Neuronal stem cell (in vitro differentiated cells): ENCODE measurements around the gene ANGPTL4.
"Not testable (repeated sequence)": the region's sequence is repeated elsewhere in the genome, so short reads cannot be mapped to it uniquely, and the experiment has no call there.

Experiments
- DNase-seq: peaks from one replicate; pipeline ENCODE4 v3.0.0-alpha.2; 2013; ENCODE audit warnings: low spot score
- H2AFZ ChIP-seq: one replicate; pipeline ENCODE4 v1.6.1; 2013; ENCODE audit warnings: mild to moderate bottlenecking, low read length, inconsistent platforms
- H2AK5ac ChIP-seq: 2 replicates; pipeline ENCODE4 v1.6.1; 2013; ENCODE audit warnings: low read depth, mild to moderate bottlenecking, inconsistent platforms, low read length, moderate library complexity, mixed read lengths
- H2BK120ac ChIP-seq: 2 replicates; pipeline ENCODE4 v1.6.1; 2013; ENCODE audit warnings: low read depth, mild to moderate bottlenecking, inconsistent platforms, low read length, moderate library complexity, mixed read lengths
- H2BK12ac ChIP-seq: one replicate; pipeline ENCODE4 v1.6.1; 2013; ENCODE audit warnings: low read length, inconsistent platforms
- H2BK15ac ChIP-seq: 2 replicates; pipeline ENCODE4 v1.6.1; 2013; ENCODE audit warnings: mild to moderate bottlenecking, low read length, inconsistent platforms, mixed read lengths
- H2BK5ac ChIP-seq: one replicate; pipeline ENCODE4 v1.6.1; 2013; ENCODE audit warnings: inconsistent platforms, mild to moderate bottlenecking, low read length, moderate library complexity
- H3K14ac ChIP-seq: one replicate; pipeline ENCODE4 v1.6.1; 2013; ENCODE audit warnings: low read length, inconsistent platforms
- H3K18ac ChIP-seq: 2 replicates; pipeline ENCODE4 v1.6.1; 2013; ENCODE audit warnings: low read length, inconsistent platforms
- H3K23ac ChIP-seq: 2 replicates; pipeline ENCODE4 v1.6.1; 2013; ENCODE audit warnings: low read depth, mild to moderate bottlenecking, mixed read lengths, low read length, inconsistent platforms; ENCODE audit not compliant: poor library complexity
- H3K27ac ChIP-seq: replicated peaks from 3 replicates; pipeline ENCODE4 v1.5.1; 2013; ENCODE audit warnings: low read length, inconsistent platforms
- H3K27me3 ChIP-seq, 3 experiments: 2 replicates each; pipeline ENCODE4 v1.6.1; 2013; ENCODE audit warnings: low read length in 3 of 3, mild to moderate bottlenecking in 2 of 3, inconsistent platforms in 1 of 3, low read depth in 1 of 3, mixed read lengths in 1 of 3, moderate library complexity in 1 of 3; ENCODE audit not compliant: control insufficient read depth in 3 of 3, insufficient read depth in 3 of 3
- H3K36me3 ChIP-seq, 2 donors: replicated peaks in 1 of 2; 2 replicates each; pipeline ENCODE4 v1.6.1; 2013; ENCODE audit warnings: low read length in 2 of 2; ENCODE audit not compliant: control insufficient read depth in 2 of 2, insufficient read depth in 2 of 2
- H3K4ac ChIP-seq: 2 replicates; pipeline ENCODE4 v1.6.1; 2013; ENCODE audit warnings: inconsistent platforms, mild to moderate bottlenecking, low read length, moderate library complexity
- H3K4me1 ChIP-seq, 2 donors: 1 replicate in 1 of 2; 2 replicates in 1 of 2; pipeline ENCODE4 v1.6.1; 2013; ENCODE audit warnings: low read length in 2 of 2, low read depth in 1 of 2; ENCODE audit not compliant: control insufficient read depth in 2 of 2, insufficient read depth in 1 of 2
- H3K4me2 ChIP-seq: one replicate; pipeline ENCODE4 v1.6.1; 2013; ENCODE audit warnings: mild to moderate bottlenecking, low read length, inconsistent platforms; ENCODE audit not compliant: insufficient read depth, poor library complexity, severe bottlenecking
- H3K4me3 ChIP-seq, 2 donors: 2 replicates each; pipeline ENCODE4 v1.5.1; 2013; ENCODE audit warnings: low read length in 2 of 2, mild to moderate bottlenecking in 2 of 2, inconsistent platforms in 1 of 2, moderate library complexity in 1 of 2
- H3K79me1 ChIP-seq: one replicate; pipeline ENCODE4 v1.6.1; 2013; ENCODE audit warnings: low read depth, mild to moderate bottlenecking, inconsistent platforms, low read length, moderate library complexity
- H3K9ac ChIP-seq: one replicate; pipeline ENCODE4 v1.6.1; 2013; ENCODE audit warnings: mild to moderate bottlenecking, low read depth, low read length, inconsistent platforms; ENCODE audit not compliant: poor library complexity
- H3K9me3 ChIP-seq, 2 donors: replicated peaks in 1 of 2; 2 replicates each; pipeline versions ENCODE3 to v1.6.1; 2013; ENCODE audit warnings: low read length in 2 of 2, mild to moderate bottlenecking in 2 of 2, inconsistent platforms in 1 of 2, low read depth in 1 of 2, mixed read lengths in 1 of 2, moderate library complexity in 1 of 2; ENCODE audit not compliant: control insufficient read depth in 2 of 2, insufficient read depth in 1 of 2
- H4K8ac ChIP-seq: one replicate; pipeline ENCODE4 v1.6.1; 2013; ENCODE audit warnings: low read depth, mild to moderate bottlenecking, inconsistent platforms, low read length, moderate library complexity
- H4K91ac ChIP-seq: one replicate; pipeline ENCODE4 v1.6.1; 2013; ENCODE audit warnings: low read length, low read depth, mild to moderate bottlenecking, inconsistent platforms; ENCODE audit not compliant: poor library complexity
- WGBS, 2 donors: extraction: QIAGEN DNeasy Blood & Tissue Kit; methylation state at CpG; one replicate each; pipeline ENCODE4 v1.1.7; 2013; ENCODE audit warnings: missing lambda C conversion rate in 2 of 2, mixed read lengths in 1 of 2; ENCODE audit not compliant: insufficient read length in 2 of 2, insufficient replicate concordance in 1 of 2; ENCODE audit errors: extremely low coverage in 2 of 2; 5-methylcytosine and 5-hydroxymethylcytosine counted together

Gene ANGPTL4

DNA sequence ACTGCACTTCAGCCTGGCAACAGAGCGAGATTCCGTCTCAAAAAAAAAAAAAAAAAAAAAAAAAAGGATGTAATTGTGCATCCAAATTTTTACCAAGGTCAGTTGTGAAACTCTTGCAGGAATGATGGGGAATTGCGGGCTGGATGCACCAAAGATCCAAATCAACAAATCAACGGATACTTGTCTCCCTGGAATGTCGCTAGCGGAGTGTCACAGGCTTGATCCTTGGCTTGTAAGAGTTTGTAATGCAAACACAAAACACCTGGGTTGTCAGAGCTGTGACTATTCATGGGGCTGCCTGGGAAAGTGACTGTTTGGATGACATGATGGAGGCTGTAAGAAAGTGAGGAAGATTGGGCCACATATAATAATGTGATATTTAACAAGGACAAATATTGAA is 25.1 kb upstream of the ANGPTL4 start:
- no peak overlapping the region for H2AK5ac ChIP-seq
- no peaks in the 10 kb centered on the region for H3K36me3 ChIP-seq
- no peak overlapping the region for H3K4ac ChIP-seq
- WGBS, 2 donors = no CpG with 5 or more reads among the region's 6 CpGs
- H3K4me1 ChIP-seq = peaks cover 5 to 6% of the 10 kb centered on the region in 2 donors
- H2BK120ac ChIP-seq = no peak overlapping the region
- H4K8ac ChIP-seq = no peak overlapping the region
- H3K79me1 ChIP-seq = no peaks in the 10 kb centered on the region
- H3K23ac ChIP-seq = no peak overlapping the region
- DNase-seq = no peak
- H3K27ac ChIP-seq = no peak overlapping the region
- H3K4me2 ChIP-seq = no peak overlapping the region
- no peak overlapping the region for H3K18ac ChIP-seq
- no peak overlapping the region for H3K9ac ChIP-seq
- H4K91ac ChIP-seq = no peak overlapping the region
- no peak overlapping the region for H3K14ac ChIP-seq
- H2AFZ ChIP-seq = no peak overlapping the region
- no peak overlapping the region for H2BK5ac ChIP-seq
- H2BK15ac ChIP-seq = no peak overlapping the region
- peaks cover 18 to 75% (median 57%) of the 10 kb centered on the region in 3 experiments for H3K27me3 ChIP-seq
- H3K4me3 ChIP-seq = no peak overlapping the region
- H2BK12ac ChIP-seq = no peak overlapping the region
- H3K9me3 ChIP-seq = no peaks in the 10 kb centered on the region

- no peaks in the 10 kb centered on the region for H3K9me3 ChIP-seq
- peak overlapping the region; percentile 78 for H2BK12ac ChIP-seq
- no peak overlapping the region for H2BK15ac ChIP-seq
- H3K18ac ChIP-seq = peak overlapping the region; percentile 44
- no peak overlapping the region for H4K8ac ChIP-seq
- no peak overlapping the region for H3K14ac ChIP-seq
- no peak overlapping the region for H2BK120ac ChIP-seq
- H3K4me2 ChIP-seq = no peak overlapping the region
- no peak overlapping the region for H3K4ac ChIP-seq
- WGBS, 2 donors = no CpG with 5 or more reads among the region's 15 CpGs
- no peak overlapping the region for H2AK5ac ChIP-seq
- no peak overlapping the region for H2BK5ac ChIP-seq
- no peaks in the 10 kb centered on the region for H3K36me3 ChIP-seq
- no peak overlapping the region for H3K27ac ChIP-seq
- no peak overlapping the region for H3K4me3 ChIP-seq
- peak overlapping the region; percentile 16 for H3K9ac ChIP-seq
- H4K91ac ChIP-seq = no peak overlapping the region
- peaks cover 6 to 63% (median 42%) of the 10 kb centered on the region in 3 experiments for H3K27me3 ChIP-seq
- no peak for DNase-seq
- peak overlapping the region; percentile 64 for H2AFZ ChIP-seq
- H3K4me1 ChIP-seq = peaks cover 4 to 6% of the 10 kb centered on the region in 2 donors
- no peaks in the 10 kb centered on the region for H3K79me1 ChIP-seq
- no peak overlapping the region for H3K23ac ChIP-seq
These were observed 23.4 kb upstream of the ANGPTL4 start for GRCh38 chr19:8340341-8341096.

DNA sequence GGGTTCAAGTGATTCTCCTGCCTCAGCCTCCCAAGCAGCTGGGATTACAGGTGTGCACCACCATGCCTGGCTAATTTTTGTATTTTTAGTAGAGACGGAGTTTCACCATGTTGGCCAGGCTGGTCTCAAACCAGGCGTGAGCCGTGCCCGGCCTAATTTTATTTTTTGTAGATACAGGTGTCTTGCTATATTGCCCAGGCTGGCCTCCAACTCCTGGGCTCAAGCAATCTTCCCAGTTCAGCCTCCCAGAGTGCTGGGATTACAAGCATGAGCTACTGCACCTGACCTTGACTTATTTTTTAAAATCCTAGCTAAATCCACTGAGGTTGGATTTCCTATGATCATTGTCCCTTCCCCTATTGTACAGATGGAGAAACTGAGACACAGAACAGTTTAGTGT is 22.5 kb upstream of the ANGPTL4 start:
- H3K4ac ChIP-seq, H2AK5ac ChIP-seq, H2BK5ac ChIP-seq, H3K9ac ChIP-seq, H3K9me3 ChIP-seq, H3K36me3 ChIP-seq, H3K18ac ChIP-seq, H3K14ac ChIP-seq, H3K4me2 ChIP-seq, H2BK15ac ChIP-seq, DNase-seq, H2BK120ac ChIP-seq, H4K8ac ChIP-seq, H3K23ac ChIP-seq, H3K4me1 ChIP-seq, H2AFZ ChIP-seq, H2BK12ac ChIP-seq, H4K91ac ChIP-seq, H3K4me3 ChIP-seq, H3K79me1 ChIP-seq, H3K27ac ChIP-seq: not testable (repeated sequence)
- no CpG with 5 or more reads among the region's 4 CpGs for WGBS, 2 donors
- peaks cover 5 to 54% (median 34%) of the 10 kb centered on the region in 3 experiments for H3K27me3 ChIP-seq

GRCh38 chr19:8342316-8342683 is 21.7 kb upstream of the ANGPTL4 start:
- peak overlapping the region; percentile 35 for H2AFZ ChIP-seq
- peaks cover 4 to 6% of the 10 kb centered on the region in 2 donors for H3K4me1 ChIP-seq
- no peak overlapping the region for H3K4me2 ChIP-seq
- H2BK120ac ChIP-seq = no peak overlapping the region
- no peaks in the 10 kb centered on the region for H3K36me3 ChIP-seq
- no peak overlapping the region for H2BK12ac ChIP-seq
- H3K9ac ChIP-seq = peak overlapping the region; percentile 27
- H3K27ac ChIP-seq = no peak overlapping the region
- H2BK5ac ChIP-seq = no peak overlapping the region
- no peak overlapping the region for H2BK15ac ChIP-seq
- H3K18ac ChIP-seq = no peak overlapping the region
- peak overlapping the region; percentile 60 for H3K23ac ChIP-seq
- H3K4me3 ChIP-seq = no peak overlapping the region
- H4K91ac ChIP-seq = no peak overlapping the region
- H3K14ac ChIP-seq = no peak overlapping the region
- WGBS, 2 donors = no CpG with 5 or more reads among the region's 14 CpGs
- H3K27me3 ChIP-seq = peaks cover 5 to 49% (median 31%) of the 10 kb centered on the region in 3 experiments
- H3K79me1 ChIP-seq = no peaks in the 10 kb centered on the region
- no peak overlapping the region for H3K4ac ChIP-seq
- H4K8ac ChIP-seq = no peak overlapping the region
- DNase-seq = no peak
- no peak overlapping the region for H2AK5ac ChIP-seq
- H3K9me3 ChIP-seq = no peaks in the 10 kb centered on the region
